ENCODE data around the gene IGF2BP1.
"Not testable (repeated sequence)": the region's sequence is repeated elsewhere in the genome, so short reads cannot be mapped to it uniquely, and the experiment has no call there.

The IGF2BP1 gene

GRCh38 chr17:48995974-48996721, 1.0 kb upstream of the IGF2BP1 start:
- DNase-seq (ENCODE audit: low read depth, low spot score): no peak

- no peak for DNase-seq (ENCODE audit: low read depth, low spot score)
Measured at GRCh38 chr17:48996722-48997102, 473 bp upstream of the IGF2BP1 start.

GRCh38 chr17:48997827-48998586, 822 bp downstream of the IGF2BP1 start:
- no peak for DNase-seq (ENCODE audit: low read depth, low spot score)

- DNase-seq (ENCODE audit: low read depth, low spot score): no peak
Measured at GRCh38 chr17:48998587-48999440, 1.6 kb downstream of the IGF2BP1 start.

- DNase-seq (ENCODE audit: low read depth, low spot score): no peak
Measured at GRCh38 chr17:49000943-49001342, 3.8 kb downstream of the IGF2BP1 start.

GRCh38 chr17:49001671-49002070, 4.5 kb downstream of the IGF2BP1 start:
- no peak for DNase-seq (ENCODE audit: low read depth, low spot score)

GRCh38 chr17:49002331-49002730, 5.1 kb downstream of the IGF2BP1 start:
- no peak for DNase-seq (ENCODE audit: low read depth, low spot score)

- no peak for DNase-seq (ENCODE audit: low read depth, low spot score)
Measured at GRCh38 chr17:49002766-49003165, 5.6 kb downstream of the IGF2BP1 start.

GRCh38 chr17:49003557-49004511, 6.6 kb downstream of the IGF2BP1 start:
- DNase-seq (ENCODE audit: low read depth, low spot score): no peak

- DNase-seq (ENCODE audit: low read depth, low spot score): no peak
Measured at GRCh38 chr17:49005140-49005539, 8.0 kb downstream of the IGF2BP1 start.

- not testable (repeated sequence) for DNase-seq (ENCODE audit: low read depth, low spot score)
Measured at GRCh38 chr17:49008908-49009307, 11.7 kb downstream of the IGF2BP1 start.

- DNase-seq (ENCODE audit: low read depth, low spot score): no peak
Measured at GRCh38 chr17:49012769-49013255, 15.6 kb downstream of the IGF2BP1 start.

GRCh38 chr17:49013311-49014213, 16.4 kb downstream of the IGF2BP1 start:
- no peak for DNase-seq (ENCODE audit: low read depth, low spot score)

- DNase-seq (ENCODE audit: low read depth, low spot score): no peak
Measured at GRCh38 chr17:49015179-49015923, 18.2 kb downstream of the IGF2BP1 start.

GRCh38 chr17:49015924-49016774, 19.0 kb downstream of the IGF2BP1 start:
- no peak for DNase-seq (ENCODE audit: low read depth, low spot score)

GRCh38 chr17:49016775-49017463, 19.7 kb downstream of the IGF2BP1 start:
- no peak for DNase-seq (ENCODE audit: low read depth, low spot score)

- no peak for DNase-seq (ENCODE audit: low read depth, low spot score)
Measured at GRCh38 chr17:49018116-49018612, 21.0 kb downstream of the IGF2BP1 start.
